NCI-H2171 treated with DMSO at 0.1 percent for 48 hours (cell line): Measurements from ENCODE around the gene CTAGE1.
"Not testable (repeated sequence)": the region's sequence is repeated elsewhere in the genome, so short reads cannot be mapped to it uniquely, and the experiment has no call there.

Experiments
- DNase-seq: peaks from one replicate; lab custom pipeline; 2025; lab: John Stamatoyannopoulos, UW

The CTAGE1 gene

DNA sequence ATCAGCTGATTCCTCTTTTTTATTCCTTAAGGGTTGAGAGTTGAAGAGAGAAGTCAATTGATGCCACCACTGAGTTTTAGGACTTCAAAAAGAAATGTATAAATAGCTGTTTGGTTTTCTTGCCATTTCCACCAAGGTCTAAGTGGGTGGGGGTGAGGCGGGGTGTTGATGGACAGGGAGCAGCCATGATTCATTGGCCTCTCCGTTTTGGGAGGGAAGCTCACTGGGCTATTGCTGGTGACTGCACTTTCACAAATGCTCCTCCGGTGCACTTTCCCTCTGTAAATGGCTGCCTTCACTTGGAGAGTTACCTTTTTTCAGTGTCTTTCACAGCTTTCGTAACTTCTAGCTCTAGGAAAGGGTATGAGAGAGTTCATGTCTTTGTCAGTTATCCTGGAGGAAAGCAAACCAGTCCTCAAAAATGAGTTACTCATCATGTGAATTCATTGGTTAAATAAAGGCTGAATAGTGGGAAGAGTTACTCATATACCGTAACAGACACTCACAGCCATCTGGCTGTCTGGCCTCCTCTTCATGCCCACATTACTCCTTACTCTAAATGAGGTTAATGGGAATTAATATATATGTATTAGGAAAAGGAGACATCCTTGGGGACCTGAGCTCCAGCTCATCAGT is 17.4 kb upstream of the CTAGE1 start:
- DNase-seq: no peak

DNA sequence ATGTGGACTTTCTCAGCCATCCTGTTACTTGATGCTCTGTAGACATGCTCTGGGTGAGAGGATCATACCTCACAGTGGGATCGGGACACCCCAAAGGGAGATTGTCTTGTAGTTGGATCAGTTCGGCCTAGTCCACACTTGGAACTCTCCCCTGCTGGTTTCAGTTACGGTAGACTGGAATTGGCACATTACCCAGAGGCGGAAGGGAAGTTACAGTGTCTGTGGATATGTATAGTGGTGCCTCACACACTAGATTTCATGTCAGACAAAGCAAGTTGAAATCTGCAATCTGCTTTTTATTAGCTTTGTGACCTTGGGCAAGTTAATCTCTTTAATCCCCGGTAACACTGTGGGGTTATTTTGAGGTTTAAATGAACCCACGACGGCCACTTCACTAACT is 16.2 kb upstream of the CTAGE1 start:
- DNase-seq: no peak

DNA sequence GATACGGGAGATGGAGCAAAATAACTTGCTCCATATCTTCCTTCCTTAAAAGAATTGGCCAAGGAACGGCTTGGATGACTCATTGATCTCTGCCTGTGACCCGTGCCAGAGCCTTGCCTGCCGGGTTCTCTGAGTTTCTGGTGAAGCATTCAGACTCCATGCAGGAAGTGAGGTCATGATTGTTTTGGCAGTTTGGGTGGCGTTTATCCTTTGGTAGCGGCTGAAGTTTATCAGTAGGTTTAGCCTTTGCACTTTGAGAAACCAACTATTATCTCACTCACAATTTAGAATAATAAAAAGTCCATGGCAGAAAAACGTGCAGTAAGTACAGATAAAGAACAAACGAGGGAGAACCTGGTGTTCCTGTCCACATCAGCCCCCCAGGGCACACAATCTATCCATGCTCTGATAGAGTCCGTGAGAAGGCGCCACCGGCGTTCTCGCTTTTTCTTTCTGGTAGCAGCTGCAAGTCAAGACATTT is 15.0 kb upstream of the CTAGE1 start:
- DNase-seq: no peak

DNA sequence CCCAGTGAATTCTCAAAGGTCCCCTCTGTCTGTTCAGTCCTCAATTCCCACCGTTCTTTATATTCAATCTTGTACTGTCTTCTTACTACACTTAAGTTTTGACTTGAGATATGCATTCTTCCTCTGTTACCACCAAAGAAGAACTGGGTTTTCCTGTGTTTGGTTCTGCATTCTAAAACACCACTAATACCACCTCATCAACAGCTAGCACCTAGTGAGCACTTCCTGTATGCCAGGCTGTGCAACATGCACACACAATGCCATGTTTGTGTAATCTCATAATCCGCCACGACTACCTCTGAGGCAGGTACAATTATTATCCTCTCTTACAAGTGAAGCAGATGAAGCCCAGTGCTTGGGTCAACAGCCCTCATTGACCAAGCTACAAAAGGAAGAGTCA is 11.8 kb upstream of the CTAGE1 start:
- DNase-seq: no peak

DNA sequence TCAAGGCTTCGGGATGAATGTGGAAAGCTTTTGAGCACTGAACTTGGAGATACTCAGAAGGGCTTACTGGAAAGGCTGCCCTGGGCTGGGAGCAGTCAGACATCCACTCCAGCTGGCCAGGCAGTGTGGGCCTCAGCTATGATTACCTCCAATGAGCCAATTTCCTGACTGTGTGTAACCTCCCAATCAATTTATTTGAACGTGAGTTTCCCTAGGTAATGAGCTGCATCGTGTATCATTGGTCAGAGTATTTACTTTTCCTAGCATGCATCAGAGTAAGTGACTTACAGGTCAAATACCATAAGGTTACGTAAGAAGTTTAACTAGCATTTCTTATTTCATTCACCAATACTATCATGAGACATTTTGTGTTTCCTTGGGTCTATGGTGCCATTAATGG is 11.0 kb upstream of the CTAGE1 start:
- no peak for DNase-seq

DNA sequence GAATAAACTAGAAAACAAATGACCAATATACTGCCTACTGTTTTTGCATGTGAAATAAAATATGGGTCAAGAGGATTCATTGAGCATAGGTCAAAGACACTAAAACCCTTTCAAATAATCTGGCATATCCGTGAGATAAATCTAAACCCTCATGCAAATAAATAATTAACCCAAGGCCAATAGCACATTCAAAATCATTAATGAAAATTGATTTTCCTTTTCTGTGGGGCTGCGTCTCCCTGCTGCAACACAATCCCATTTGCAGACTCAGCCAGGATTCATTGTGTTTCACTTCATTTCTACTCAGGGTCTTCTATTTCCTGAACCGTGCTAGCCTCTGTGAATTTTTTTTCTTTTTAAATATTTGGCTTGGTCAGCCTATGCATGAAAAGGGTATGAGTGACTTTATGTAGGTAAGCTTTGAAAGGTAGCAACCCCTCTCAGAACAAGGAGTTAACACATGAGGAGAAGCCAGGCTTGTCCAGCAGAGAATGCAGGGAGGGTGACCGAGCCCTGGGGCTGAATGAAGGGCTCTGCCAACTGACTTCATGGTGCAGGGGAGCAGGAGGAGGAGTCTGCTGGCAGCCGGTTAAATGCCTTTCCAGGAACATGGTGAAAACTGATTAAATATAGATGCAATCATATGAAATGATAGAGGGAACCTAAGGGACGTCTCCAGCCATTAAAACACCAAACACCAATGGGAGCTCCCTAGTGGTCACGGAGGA is 10.3 kb upstream of the CTAGE1 start:
- DNase-seq: no peak

DNA sequence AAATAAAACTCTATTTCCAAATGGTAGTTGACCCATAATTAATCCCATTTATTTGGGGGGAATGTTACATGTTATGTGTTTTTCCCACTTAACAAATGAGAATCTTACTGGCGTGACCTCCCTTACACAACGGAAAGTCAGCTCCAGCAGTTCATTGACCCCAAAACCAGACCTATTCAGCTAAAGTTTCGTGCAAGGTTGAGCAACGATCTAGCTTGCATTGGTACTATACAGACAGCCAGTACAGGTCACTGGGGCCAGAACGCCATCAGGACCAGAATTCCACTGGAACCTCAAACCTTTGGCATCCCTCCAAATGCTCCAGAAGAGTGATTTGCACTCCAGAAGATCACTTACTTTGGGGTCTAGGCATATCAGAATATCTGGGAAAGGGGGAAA is 6.8 kb upstream of the CTAGE1 start:
- DNase-seq: no peak

DNA sequence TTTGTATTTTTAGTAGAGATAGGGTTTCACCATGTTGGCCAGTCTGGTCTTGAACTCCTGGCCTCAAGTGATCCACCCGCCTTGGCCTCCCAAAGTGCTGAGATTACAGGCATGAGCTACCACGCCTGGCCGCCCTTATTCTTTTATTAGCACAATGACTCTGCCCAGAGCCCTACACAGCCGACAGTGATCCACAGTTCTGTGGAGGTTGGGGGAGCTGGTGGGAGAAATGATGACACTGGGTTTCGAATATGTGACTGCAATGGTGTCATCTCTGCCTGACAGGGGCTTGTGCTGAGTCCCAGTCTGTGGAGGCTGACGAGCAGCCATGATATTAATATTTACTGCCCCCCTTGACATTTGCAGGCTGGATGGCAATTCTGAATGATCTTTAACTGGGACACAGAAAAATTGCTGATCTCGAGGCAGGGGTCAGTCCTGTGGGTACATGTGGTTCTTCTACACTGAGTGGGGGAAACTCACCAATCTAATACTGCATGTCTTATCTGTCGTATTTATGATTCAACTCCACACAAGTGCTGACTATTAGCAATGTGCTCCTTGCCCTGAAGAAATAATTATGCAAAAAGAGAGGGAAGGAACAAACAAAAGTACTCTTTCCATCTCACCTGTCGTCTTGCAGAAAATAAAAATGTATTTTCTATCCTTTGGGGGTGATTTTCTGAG is 6.3 kb upstream of the CTAGE1 start:
- DNase-seq: no peak

DNA sequence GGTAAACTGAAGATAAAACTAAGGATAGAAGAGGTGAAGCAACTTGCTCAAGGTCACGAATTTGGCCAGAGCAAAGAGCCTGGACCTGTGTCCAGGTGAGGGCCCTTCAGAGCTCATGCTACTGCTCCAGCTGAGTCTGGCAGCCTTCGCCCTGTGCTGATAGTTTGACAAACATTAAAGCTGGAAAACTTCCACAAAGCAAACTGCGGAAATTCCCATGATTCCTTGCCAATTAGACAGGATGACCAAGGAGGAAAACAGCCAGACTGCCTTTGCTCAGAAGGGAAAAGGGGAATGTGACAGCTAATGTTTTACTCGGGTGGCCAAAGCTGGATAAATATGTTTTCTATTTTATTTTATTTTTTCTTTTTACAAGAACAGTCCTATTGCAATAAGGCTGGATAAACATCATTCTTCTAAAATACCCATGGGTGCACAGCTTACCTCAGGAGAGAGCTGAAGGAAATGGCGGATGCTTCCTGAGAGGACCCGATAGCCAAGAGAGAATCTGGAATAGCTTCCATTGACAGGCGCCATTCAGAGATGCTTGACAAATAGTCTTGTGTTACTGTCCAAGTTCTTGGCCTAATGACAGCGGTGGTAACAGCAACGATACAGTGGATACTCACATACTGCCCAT is 5.3 kb upstream of the CTAGE1 start:
- DNase-seq: no peak

DNA sequence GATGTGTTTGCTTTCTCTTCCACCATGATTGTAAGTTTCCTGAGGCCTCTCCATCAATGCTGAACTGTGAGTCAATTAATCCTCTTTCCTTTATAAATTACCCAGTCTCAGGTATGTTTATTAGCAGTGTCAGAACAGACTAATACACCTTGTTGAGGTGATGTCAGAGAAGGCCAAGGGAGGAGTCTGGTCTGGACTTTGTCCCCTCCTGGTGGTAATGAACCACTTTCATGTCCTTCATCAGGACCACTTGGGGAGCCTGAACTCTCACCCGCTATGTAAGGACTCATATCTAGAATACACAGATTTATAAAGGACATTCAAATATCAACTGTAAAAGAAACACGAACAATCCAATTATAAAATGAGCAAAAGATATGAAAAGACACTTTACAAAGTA is 2.9 kb upstream of the CTAGE1 start:
- DNase-seq: no peak

DNA sequence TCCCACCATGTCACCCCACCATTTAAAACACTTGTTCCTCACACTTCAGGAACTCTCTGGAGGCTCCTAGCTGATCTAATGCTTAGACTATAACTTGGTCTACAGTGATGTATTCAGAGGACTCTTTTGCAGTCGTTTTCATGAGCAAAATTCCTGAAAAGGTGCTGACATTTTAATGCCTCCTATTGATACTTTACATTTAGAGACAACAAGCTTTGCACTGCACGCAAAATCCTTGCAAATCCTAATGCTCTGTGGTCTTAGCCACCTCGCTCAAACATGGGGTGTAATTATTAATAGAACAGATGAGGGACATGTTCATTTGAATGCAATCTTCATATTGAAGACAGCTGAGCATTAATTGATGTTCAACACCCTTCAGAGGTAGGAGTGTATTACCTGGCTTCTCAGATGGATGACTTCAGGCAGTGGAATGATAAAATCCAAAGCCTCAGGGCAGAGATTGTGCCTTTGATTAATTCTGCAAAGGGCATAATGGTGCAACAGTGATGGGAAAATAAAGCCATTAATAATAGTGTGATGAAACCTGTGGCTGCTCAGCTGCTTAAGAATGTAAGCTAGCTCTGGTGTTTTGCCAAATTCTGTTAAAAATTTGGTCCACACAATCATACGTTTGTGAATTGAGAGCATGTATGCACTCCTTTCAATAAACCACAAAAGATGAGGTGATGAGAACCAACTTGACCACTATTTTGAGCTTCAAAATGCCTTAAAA is 5.4 kb downstream of the CTAGE1 start:
- DNase-seq: no peak

DNA sequence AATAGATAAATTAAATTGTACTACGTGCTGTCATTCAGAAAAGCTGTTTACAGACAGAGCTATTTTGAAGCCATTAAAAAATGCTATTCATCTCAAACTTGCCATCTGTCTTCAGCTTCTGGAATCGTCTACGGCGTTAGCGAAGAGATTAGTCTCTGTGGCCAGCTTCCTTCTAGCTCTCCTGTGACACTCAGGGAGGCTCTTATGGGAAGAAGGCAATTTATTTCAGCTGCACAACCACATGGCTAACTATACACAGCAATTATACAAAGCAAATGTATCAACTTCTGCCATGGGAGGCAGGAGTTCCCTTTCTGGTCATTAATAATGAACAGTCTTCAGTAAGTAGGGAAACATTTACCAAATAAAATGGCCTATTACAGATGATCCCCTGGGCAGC is 6.3 kb downstream of the CTAGE1 start:
- DNase-seq: no peak

DNA sequence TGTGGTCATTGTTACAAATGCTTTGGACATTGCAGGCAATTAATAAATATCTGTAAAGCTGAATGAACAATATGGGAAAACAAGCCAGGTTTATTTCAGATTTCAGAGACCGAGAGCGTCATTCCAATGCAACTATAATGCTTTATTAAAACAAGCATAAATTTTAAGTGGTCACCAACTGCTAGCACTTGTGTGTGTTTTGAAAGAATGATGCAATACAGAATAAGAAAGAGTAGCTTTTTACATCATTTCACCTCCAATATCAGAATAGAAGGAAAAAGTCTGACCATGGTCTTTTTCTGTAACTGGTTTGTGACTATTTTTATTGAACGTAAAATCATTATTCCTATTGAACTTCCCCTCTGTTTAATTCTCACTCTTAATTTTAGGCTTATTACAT is 7.6 kb downstream of the CTAGE1 start:
- DNase-seq: no peak

DNA sequence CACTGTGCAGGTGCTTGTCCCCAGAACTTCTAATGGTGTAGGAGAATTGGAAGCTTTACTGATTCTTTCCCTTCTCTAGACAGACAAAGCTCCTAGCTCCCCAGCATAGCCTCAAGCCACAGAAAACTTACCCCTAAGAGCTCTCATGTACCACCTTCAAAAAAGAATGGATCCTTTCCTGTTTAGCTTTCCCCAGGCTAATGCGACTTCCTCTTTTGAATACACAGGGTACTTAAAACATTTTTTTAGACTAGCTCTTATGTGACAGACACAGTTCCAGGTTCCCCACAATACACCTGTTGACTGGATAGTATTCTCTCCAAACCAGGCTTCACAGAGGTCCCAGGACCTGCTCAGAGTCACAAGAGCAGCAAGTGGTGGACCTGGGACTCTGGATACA is 8.3 kb downstream of the CTAGE1 start:
- DNase-seq: no peak

DNA sequence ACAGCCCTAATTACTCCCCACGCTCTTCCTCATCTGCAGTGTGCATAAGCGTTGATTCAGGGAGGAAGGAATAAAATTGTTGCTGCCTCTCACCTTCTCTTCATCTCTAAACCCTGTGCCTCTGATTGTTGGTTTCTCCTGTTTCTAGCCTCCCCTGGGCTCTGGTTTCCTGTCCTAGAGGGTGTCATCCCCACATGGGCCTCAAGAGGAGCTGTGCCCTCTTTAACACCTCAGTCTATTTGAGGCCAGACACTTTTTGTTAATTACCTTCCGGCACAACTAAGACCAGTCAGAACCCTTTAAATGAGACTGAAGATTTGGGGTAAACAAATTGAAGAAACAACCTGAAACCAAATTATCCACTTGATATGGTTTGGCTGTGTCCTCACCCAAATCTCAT is 9.7 kb downstream of the CTAGE1 start:
- DNase-seq: no peak

DNA sequence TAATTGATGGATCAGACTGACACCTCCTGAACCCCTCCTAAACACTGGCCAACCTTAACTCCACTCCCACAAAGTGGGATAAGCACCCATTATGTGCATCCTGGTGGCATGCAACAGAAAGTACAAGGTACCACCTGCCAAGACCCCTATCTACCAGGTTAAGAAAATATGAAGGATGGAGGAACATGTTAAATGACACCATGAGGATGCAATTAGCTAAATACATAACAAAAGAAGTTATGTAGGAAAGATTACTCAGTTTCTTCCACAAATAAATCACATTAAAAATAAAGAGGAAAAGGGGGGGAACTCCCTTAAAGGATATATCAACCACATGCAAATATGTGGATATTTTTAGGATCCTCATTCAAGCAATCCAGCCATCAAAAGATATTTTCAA is 12.6 kb downstream of the CTAGE1 start:
- DNase-seq: no peak

DNA sequence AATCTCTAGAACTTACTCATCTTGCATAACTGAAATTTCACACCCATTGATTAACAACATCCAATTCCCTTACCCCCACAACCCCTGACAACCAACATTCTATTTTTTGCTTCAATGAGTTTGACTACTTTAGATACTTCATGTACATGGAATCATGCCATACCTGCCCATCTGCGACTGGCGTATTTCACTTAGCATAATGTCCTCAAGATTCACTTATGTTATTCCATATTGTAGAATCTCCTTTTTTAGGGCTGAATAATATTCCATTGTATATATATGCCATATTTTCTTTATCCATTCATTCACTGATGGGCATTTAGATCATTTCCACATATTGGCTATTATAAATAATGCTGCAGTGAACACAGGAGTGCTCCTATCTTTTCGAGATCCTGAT is 13.8 kb downstream of the CTAGE1 start:
- DNase-seq: no peak

DNA sequence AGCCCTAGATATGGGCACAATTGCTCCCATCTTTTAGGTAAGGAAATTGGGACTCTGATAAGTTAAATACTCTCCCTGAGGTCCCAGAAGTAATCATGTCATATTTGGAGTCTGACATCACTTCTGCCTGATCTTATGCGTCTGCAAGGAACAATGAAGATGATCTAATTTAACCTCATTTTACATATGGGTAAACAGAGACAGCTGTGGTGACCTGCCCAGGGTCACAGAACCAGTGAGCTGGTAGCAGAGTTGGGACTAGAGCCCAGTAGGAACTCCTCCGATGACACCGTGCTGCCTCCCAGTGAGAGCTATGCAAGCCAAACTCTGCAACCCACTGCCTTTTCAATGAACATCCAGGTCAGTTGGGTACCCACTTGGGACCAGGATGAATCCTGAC is 17.8 kb downstream of the CTAGE1 start:
- DNase-seq: no peak

DNA sequence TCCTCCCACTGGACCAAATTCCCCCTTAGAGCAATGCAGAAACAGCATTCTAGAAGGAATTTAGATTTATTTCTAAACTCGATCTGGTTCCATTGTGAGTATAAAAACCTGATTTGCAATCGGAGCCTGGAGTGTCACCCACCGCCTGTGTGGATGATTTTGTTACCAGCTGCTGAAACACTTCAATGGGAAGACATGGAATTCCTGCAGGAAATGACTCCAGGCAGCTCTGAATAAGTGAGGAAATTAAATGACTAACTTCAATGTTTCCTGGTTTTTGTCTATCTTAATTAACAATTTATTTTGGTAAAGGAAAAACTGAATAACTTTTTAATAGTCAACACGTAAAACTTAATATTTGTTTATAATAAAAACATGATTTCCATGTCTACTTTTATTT is 19.3 kb downstream of the CTAGE1 start:
- DNase-seq: no peak

DNA sequence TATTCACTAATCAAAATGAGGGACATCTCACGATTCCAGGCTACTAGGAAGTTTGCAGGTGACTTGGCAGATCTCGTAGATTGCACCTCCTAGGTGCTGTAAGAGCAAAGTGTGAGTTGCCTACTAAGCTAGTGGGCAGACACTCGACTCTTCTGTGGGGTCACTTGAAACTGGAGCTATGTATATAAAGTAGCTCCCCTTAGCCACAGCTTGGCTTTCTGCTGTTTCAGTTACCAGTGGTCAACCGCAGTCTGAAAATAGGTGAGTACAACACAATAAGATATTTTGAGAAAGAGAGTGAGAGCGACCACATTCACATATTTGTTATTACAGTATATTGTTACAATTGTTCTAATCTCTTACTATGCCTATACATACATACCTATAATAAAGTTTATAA is 23.3 kb downstream of the CTAGE1 start:
- no peak for DNase-seq

DNA sequence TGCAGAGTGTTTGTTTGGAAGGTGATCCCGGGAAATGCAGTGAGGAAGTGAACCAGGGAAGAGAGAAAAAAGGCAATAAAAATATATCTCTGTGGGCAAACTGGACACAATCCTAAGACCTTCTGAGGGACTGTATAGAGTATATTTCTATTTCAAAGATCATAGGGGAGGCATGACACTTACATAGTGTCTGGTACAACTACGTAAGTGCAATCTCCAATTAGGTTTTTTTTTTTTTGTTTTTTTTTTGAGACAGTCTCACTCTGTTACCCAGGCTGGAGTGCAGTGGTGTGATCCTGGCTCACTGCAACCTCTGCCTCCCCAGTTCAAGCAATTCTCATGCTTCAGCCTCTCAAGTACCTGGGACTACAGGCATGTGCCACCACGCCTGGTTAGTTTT is 24.6 kb downstream of the CTAGE1 start:
- not testable (repeated sequence) for DNase-seq
